Measurements from ENCODE around the gene PDZD2. TPM values are rescaled to one million over a fixed set of nuclear protein-coding genes. Genes with fewer than 3 reads are reported as not detected.
"Not testable (repeated sequence)": the region's sequence is repeated elsewhere in the genome, so short reads cannot be mapped to it uniquely, and the experiment has no call there.

The PDZD2 gene
- total RNA-seq, 2 donors from 2014 or later, result not detected

DNA sequence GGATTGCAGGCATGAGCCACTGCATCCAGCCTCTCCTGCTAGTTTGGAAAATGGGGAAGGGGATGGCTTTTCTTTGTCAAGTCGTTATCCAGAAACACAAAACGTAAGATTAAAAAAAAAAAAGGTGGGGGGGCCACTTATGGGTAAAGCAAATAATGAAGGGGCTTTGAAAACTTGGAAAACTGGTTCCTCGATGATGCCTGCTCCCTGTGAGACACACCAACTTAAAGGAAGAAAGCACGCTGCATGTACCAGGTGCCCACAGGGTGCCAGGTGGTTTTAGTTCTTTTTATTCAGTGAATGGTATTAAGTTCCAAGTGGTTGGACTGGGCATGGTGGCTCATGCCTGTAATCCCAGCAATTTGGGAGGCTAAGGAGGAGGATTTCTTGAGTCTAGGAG, 365.1 kb downstream of the PDZD2 start:
- ATAC-seq, result no peak
- Mint-ChIP-seq H3K27me3 (no peaks in the 10 kb centered on the region), H3K4me1 (ENCODE audit: low read depth in 2 of 2) (no peaks in the 10 kb centered on the region), H3K9me3 (no peaks in the 10 kb centered on the region), H3K4me3 (no peak overlapping the region), H3K36me3 (no peaks in the 10 kb centered on the region), H3K27ac (no peak overlapping the region)
- DNase-seq (ENCODE audit: low spot score), result no peak

DNA sequence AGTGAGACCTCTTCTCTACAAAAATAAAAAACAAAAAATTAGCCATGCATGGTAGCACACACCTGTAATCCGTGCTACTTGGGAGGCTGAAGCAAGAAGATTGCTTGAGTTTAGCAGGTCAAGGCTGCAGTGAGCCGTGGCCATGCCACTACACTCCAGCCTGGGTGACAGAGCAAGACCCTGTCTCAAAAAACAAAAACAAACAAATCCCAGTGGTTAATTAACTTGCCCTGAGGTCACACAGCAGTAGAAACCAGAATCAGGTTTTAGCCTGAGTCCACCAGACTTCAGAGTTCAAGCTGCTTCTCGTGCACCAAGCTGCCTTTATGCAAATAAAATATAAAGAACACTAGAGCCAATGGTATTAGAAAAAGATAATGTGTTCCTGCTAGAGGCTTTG, 365.5 kb downstream of the PDZD2 start:
- Mint-ChIP-seq H3K4me3 (no peak overlapping the region), H3K4me1 (ENCODE audit: low read depth in 2 of 2) (no peaks in the 10 kb centered on the region), H3K27ac (no peak overlapping the region), H3K27me3 (no peaks in the 10 kb centered on the region), H3K36me3 (no peaks in the 10 kb centered on the region), H3K9me3 (no peaks in the 10 kb centered on the region)
- DNase-seq (ENCODE audit: low spot score), result no peak
- ATAC-seq, result no peak

DNA sequence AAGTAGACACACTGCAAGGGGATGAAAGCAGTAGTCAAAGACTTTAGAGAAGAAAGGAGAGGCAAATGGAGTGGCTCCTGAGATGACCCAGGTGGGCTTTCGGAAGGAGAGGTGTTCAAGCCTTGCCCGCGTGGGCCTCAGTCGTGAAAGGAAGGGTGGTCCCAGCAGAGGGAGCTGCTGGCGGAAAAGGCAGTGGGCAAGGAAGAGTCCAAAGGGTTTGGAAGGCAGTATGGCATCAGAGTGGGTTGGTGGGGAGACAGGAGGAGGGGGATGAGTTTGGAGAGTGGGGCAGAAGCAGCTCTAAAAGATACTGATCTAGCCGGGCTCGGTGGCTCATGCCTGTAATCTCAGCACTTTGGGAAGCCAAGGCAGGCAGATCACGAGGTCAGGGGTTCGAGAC, 369.8 kb downstream of the PDZD2 start:
- Mint-ChIP-seq H3K4me3 (no peak overlapping the region), H3K9me3 (no peaks in the 10 kb centered on the region), H3K27ac (peak overlapping the region in 1 of 2 donors; percentile 26), H3K27me3 (no peaks in the 10 kb centered on the region), H3K36me3 (no peaks in the 10 kb centered on the region), H3K4me1 (ENCODE audit: low read depth in 2 of 2) (no peaks in the 10 kb centered on the region)
- DNase-seq (ENCODE audit: low spot score) (no peak), ATAC-seq (no peak)

DNA sequence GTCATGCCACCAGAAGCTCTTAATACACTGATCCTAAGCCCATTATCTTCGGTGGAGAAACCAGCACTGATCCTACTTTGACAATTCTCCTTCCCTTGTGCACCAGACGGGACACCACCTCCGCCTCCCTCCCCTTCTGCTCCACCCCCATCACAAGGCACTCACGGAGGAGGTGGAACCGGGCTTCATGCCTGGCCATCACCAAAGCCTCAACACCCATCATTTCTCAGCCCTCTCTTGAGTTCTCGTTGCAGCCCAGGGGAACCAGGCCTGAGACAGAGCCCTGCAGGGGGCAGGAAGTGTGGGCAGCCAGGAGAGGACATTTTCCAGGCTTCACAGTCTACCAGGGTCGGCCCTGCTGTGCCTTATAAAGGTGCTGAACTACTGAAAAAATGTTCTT, 374.7 kb downstream of the PDZD2 start:
- Mint-ChIP-seq H3K27ac (no peak overlapping the region), H3K27me3 (no peaks in the 10 kb centered on the region), H3K4me1 (ENCODE audit: low read depth in 2 of 2) (peaks cover 12 to 17% of the 10 kb centered on the region in 2 donors), H3K9me3 (no peaks in the 10 kb centered on the region), H3K36me3 (no peaks in the 10 kb centered on the region), H3K4me3 (no peak overlapping the region)
- no peak for ATAC-seq
- DNase-seq (ENCODE audit: low spot score), result no peak

DNA sequence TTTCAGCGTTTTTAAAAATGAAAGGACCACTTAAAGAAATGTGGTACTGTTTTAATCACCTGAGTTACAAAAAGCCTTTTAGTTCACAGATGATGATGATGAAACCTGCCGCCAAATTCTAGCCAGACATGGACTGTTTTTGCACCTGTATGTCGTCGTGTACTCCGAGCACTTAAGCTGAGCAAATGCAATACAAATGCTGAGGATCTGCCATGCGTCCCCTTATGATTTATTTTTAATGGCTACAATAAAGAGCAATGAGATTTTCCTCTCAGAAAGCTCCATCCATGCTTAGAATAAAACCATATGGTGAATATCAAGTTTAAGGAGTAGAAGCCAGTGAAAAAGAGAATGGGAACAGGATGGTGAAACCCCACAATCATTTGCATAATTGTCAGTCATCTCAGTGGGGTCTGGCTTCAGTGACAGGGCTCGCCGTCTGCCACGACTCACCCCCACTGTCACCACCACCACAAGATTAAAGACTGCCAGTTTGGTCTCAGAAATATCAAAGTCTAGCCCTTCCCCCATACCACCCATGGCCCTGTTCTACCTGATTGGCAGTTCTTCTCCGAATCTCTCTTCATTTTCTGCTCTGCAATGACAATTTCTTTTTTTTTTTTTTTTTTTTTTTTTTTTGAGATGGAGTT, 375.3 kb downstream of the PDZD2 start:
- Mint-ChIP-seq H3K4me1 (ENCODE audit: low read depth in 2 of 2) (peaks cover 13 to 20% of the 10 kb centered on the region in 2 donors), H3K9me3 (no peaks in the 10 kb centered on the region), H3K36me3 (no peaks in the 10 kb centered on the region)

DNA sequence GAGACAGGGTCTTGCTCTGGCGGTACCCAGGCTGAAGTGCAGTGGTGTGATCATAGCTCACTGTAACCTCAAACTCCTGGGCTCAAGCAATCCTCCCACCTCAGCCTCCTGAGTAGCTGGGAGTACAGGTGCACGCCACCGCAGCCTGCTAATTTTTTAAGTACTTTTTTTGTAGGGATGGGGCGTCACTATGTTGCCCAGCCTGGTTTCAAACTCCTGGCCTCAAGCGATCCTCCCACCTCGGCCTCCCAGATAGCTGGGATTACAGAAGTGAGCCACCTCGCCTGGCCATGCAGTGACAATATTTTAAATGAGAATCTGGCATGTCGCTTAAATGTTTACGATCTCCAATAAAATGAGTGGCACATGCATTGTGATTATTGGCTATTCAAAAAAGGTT, 376.3 kb downstream of the PDZD2 start:
- not testable (repeated sequence) for H3K27me3 Mint-ChIP-seq; H3K4me3 Mint-ChIP-seq; ATAC-seq; H3K36me3 Mint-ChIP-seq; H3K9me3 Mint-ChIP-seq; DNase-seq (ENCODE audit: low spot score)
- peak overlapping the region in 1 of 2 donors; percentile 50 for H3K27ac Mint-ChIP-seq
- H3K4me1 Mint-ChIP-seq (ENCODE audit: low read depth in 2 of 2), result peaks cover 13 to 20% of the 10 kb centered on the region in 2 donors

More for the DNA sequence above, 375.3 kb downstream of the PDZD2 start:
- peak; percentile 43 to 60 for ATAC-seq
- no peaks in the 10 kb centered on the region for H3K27me3 Mint-ChIP-seq
- no peak overlapping the region for H3K27ac Mint-ChIP-seq
- no peak overlapping the region for H3K4me3 Mint-ChIP-seq
- no peak for DNase-seq (ENCODE audit: low spot score)

DNA sequence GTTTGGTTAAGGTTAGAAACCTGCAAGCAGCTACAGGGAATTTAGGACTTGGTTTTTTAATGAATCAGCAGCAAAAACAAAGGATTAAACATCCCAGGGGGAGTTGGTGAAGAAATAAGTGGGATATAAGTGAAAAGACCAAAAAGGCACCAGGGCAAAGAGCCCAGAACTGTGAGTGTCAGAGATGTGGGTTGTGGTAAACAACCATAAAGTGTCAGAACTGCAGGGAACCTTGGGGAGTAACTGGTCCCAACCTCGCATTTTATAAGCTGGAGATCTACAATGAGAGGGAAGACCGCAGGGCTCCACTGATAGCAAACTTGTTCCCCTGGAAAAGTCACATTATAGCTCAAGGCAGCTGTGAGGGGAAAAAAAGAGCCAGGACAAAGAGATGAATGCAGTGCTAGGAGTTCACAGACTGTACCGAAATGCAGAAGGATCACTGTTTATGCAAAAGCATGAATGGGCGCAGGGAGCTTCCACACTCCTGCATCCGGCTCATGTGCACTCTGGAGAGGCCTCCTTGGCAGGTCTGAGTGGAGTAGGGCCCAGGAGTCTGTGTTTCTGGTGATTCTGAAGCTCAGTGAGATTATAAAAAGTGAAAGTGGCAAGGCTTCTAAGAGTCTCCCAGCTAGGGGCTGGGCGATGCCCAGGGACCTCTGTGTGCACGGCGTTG, 378.9 kb downstream of the PDZD2 start:
- H3K9me3 Mint-ChIP-seq, result no peaks in the 10 kb centered on the region
- DNase-seq (ENCODE audit: low spot score), result no peak
- H3K27me3 Mint-ChIP-seq, result no peaks in the 10 kb centered on the region
- no peak overlapping the region for H3K27ac Mint-ChIP-seq
- ATAC-seq, result no peak
- peaks cover 13 to 20% of the 10 kb centered on the region in 2 donors for H3K4me1 Mint-ChIP-seq (ENCODE audit: low read depth in 2 of 2)
- H3K36me3 Mint-ChIP-seq, result no peaks in the 10 kb centered on the region
- peak overlapping the region; percentile 10 for H3K4me3 Mint-ChIP-seq

DNA sequence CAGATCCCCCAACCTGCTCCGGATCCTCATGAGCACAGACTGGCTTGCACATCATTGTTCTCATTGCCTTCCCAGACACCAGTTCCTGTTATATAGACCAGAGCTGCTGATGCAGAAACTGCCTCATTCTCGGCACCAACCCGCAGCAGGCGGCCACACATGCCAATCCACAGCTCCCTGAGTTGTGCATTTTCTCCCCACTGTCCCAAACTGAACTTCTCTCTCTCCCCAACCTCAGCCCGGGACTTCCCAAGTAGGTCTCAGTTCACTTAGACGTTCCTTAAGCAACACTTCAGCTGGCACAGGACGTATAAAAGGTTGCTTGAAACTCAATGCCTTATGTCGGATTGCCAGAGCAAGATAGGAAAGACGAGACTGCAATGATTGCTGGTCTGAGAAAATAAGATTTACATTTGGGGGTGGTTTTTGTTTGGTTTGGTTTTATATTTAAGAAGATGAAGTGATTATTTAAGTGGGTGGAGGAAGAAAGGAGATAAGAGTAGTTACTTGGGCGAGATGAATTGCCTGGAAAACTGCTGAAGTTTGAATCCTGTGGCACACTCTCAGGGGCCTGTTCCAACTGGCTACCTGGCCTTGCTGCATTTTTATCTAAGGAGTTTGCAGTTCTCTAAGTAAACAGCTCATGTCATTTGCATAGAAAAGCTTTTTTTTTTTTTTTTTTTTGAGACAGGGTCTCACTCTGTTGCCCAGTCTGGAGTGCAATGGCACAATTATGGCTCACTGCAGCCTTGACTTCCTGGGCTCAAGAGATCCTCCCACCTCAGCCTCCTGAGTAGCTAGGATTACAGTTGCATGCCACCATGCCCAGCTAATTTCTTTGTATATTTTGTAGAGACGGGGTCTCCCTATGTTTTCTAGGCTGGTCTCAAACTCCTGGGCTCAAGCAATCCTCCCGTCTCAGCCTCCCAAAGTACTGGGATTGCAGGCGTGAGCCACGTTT, 379.8 kb downstream of the PDZD2 start:
- no peaks in the 10 kb centered on the region for H3K36me3 Mint-ChIP-seq
- H3K27me3 Mint-ChIP-seq, result no peaks in the 10 kb centered on the region
- peaks cover 13 to 20% of the 10 kb centered on the region in 2 donors for H3K4me1 Mint-ChIP-seq (ENCODE audit: low read depth in 2 of 2)
- no peak overlapping the region for H3K4me3 Mint-ChIP-seq
- peak overlapping the region in 1 of 2 donors; percentile 91 for H3K27ac Mint-ChIP-seq
- no peaks in the 10 kb centered on the region for H3K9me3 Mint-ChIP-seq
- ATAC-seq (no peak), DNase-seq (ENCODE audit: low spot score) (no peak)

DNA sequence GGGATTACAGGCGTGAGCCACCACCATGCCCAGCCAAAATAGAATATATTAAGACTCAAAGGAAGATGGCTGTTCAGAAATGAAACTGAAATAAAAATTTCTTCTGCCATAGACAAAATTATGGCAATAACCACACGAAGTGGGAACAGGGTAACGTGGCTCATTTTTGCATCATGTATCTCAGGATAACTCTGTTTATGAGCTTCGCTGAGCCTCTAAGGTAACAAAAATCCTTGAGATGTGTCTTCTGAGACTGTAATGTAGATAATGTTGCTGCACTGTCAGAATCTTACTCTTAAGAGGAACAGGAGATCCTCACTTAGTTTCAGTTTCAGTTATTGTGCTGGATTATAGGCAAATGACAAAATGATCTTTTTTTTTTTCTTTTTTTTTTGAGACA, 381.3 kb downstream of the PDZD2 start:
- Mint-ChIP-seq H3K9me3 (no peaks in the 10 kb centered on the region), H3K27ac (peak overlapping the region; percentile 77 to 91), H3K36me3 (no peaks in the 10 kb centered on the region), H3K27me3 (no peaks in the 10 kb centered on the region), H3K4me3 (peak overlapping the region; percentile 80), H3K4me1 (ENCODE audit: low read depth in 2 of 2) (peaks cover 13 to 14% of the 10 kb centered on the region in 2 donors)
- no peak for DNase-seq (ENCODE audit: low spot score)
- ATAC-seq, result peak; percentile 73 to 78

DNA sequence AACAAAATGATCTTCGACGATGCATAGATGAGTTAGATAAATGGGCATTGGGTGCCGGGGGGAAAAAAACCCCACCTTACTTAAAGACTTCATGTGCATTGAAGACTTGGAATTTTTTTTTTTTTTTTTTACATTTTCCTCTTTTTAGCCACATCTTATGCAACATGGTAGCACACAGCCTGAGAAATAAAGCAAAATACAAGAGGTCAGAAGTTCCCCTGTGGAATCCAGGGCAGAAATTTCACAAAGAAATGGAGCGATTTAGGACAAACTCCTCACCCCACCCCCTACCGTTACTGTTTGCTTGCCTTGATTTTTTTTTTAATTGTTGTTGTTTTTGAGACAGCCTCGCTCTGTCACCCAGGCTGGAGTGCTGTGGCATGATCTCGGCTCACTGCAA, 382.0 kb downstream of the PDZD2 start:
- Mint-ChIP-seq H3K27ac (peak overlapping the region; percentile 77 to 91), H3K9me3 (no peaks in the 10 kb centered on the region), H3K4me3 (peak overlapping the region; percentile 80), H3K27me3 (no peaks in the 10 kb centered on the region), H3K4me1 (ENCODE audit: low read depth in 2 of 2) (peaks cover 13 to 14% of the 10 kb centered on the region in 2 donors), H3K36me3 (no peaks in the 10 kb centered on the region)
- ATAC-seq (no peak), DNase-seq (ENCODE audit: low spot score) (no peak)

DNA sequence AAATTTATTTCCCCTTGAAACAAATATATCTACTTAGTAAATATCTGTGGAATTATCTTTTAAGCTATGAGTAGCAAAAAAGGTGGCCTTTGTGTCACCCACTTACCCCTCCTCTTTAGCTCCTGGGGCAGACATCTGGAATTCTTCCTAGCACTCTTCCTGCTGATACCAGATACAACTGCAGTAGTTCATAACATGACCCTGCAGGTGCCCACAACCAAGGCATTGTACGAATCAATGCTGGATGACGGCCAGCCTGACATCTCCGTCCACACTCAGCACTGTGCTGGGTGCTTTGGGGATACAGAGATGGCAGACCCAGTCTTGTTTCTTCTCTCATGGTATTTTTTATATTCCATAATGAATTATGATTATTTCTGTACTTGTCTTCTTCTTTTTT, 382.8 kb downstream of the PDZD2 start:
- H3K4me1 Mint-ChIP-seq (ENCODE audit: low read depth in 2 of 2), result peaks cover 13 to 14% of the 10 kb centered on the region in 2 donors
- H3K36me3 Mint-ChIP-seq, result no peaks in the 10 kb centered on the region
- H3K27ac Mint-ChIP-seq, result peak overlapping the region in 1 of 2 donors; percentile 58
- no peak overlapping the region for H3K4me3 Mint-ChIP-seq
- no peaks in the 10 kb centered on the region for H3K9me3 Mint-ChIP-seq
- no peak for DNase-seq (ENCODE audit: low spot score)
- no peaks in the 10 kb centered on the region for H3K27me3 Mint-ChIP-seq
- ATAC-seq, result no peak

DNA sequence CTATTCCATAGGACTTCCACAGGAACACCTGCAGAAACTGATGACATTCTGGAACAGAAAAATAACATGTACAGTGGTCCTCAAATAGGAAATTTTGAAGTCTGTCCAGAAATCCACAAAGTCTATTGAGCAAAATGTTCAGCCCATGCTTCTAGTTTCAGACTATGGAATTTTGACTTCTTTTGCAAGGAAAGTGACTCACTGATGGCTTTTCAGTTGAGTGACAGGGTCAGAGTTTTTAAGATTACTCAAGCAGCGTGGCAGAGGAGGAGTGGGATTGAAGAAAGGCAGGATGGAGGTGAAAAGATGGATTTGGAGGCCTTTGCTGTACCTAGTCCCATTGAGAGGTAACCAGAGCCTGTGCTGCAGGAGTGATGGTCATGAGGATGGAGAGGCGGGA, 383.7 kb downstream of the PDZD2 start:
- H3K9me3 Mint-ChIP-seq, result no peaks in the 10 kb centered on the region
- no peaks in the 10 kb centered on the region for H3K36me3 Mint-ChIP-seq
- ATAC-seq (no peak), DNase-seq (ENCODE audit: low spot score) (no peak)
- no peaks in the 10 kb centered on the region for H3K27me3 Mint-ChIP-seq
- H3K27ac Mint-ChIP-seq, result no peak overlapping the region
- H3K4me1 Mint-ChIP-seq (ENCODE audit: low read depth in 2 of 2), result peaks cover 10 to 11% of the 10 kb centered on the region in 2 donors
- no peak overlapping the region for H3K4me3 Mint-ChIP-seq

DNA sequence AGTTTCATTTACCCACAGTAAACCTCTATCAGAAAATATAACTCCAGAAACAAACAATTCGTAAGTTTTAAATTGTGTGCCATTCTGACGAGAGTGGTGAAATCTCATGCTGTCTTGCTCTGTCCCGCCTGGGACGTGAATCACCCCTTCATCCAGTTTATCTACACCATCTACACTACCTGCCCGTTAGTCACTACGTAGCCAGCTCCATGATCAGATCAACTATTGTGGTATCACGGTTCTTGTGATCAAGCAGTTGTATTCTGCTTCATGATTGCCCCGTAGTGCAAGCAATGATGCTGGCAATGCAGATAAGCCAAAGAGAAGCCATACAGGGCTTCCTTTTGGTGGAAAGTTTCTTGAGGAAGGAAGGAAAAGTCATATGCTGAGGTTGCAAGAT, 384.9 kb downstream of the PDZD2 start:
- no peaks in the 10 kb centered on the region for H3K9me3 Mint-ChIP-seq
- peaks cover 0 to under 1% of the 10 kb centered on the region in 2 donors for H3K4me1 Mint-ChIP-seq (ENCODE audit: low read depth in 2 of 2)
- no peaks in the 10 kb centered on the region for H3K27me3 Mint-ChIP-seq
- H3K27ac Mint-ChIP-seq, result no peak overlapping the region
- ATAC-seq, result no peak
- DNase-seq (ENCODE audit: low spot score), result no peak
- no peak overlapping the region for H3K4me3 Mint-ChIP-seq
- no peaks in the 10 kb centered on the region for H3K36me3 Mint-ChIP-seq

DNA sequence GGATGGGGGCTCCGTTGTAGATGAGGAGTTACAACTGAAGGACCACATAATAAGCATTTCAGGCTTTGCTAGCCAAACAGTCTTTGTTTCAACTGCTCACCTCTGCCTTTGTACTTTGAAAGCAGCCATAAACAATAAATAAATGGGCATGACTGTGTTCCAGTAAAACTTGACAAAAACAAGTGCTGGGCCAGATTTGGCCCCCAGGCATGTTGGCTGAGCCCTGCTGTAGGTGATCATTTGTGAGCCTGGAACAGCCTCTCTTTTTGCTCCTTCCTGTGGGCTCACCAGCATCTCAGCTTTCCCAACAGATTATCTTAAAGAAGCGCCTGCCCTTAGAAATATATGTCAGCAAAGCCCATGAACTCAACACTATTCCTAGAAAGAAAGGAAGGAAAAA, 385.8 kb downstream of the PDZD2 start:
- H3K4me3 Mint-ChIP-seq, result no peak overlapping the region
- no peak for ATAC-seq
- H3K4me1 Mint-ChIP-seq (ENCODE audit: low read depth in 2 of 2), result no peaks in the 10 kb centered on the region
- no peaks in the 10 kb centered on the region for H3K27me3 Mint-ChIP-seq
- no peak for DNase-seq (ENCODE audit: low spot score)
- no peaks in the 10 kb centered on the region for H3K36me3 Mint-ChIP-seq
- no peak overlapping the region for H3K27ac Mint-ChIP-seq
- no peaks in the 10 kb centered on the region for H3K9me3 Mint-ChIP-seq

Measured in natural killer cell treated with Interleukin-12 subunit alpha and Interleukin-12 subunit beta and Interleukin-15 and Interleukin-18, amount 100 ng/mL, for 72 hours (primary cell).